ENCODE data around the gene ATP6V0A1. TPM values are rescaled to one million over a fixed set of nuclear protein-coding genes. Genes with fewer than 3 reads are reported as not detected.
A peak's percentile ranks its signal among the peaks of the same experiment; 100 is the strongest.
"Not testable (repeated sequence)": the region's sequence is repeated elsewhere in the genome, so short reads cannot be mapped to it uniquely, and the experiment has no call there.

The ATP6V0A1 gene
- total RNA-seq, 3 donors from 2014 or later: 88.5 to 105 (median 95.6) TPM

DNA sequence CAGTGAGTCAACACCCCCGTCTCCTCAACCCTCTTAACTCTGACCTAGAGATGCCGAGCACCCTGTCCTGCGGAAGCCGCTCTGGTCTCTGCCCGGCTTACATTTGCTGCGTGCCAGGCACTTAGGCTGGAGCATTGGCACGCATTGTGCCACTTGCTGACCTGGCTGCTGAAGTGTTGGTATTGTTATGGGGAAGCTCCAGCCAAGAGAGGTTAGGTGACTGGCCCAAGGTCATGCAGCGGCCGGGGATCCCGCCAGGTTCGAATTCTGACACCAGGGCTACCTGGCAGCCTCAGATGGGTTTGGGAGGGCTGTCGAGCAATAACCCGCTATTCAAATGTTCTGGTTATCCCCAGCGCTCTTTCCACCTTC lies 89.0 kb downstream of the ATP6V0A1 start:
- Histone ChIP-seq H3K9me3 (no peaks in the 10 kb centered on the region), H3K4me1 (ENCODE audit: low read depth) (peaks cover 10% of the 10 kb centered on the region), H3K4me3 (no peak overlapping the region), H3K36me3 (ENCODE audit: low read depth) (no peaks in the 10 kb centered on the region)
- no peak for DNase-seq
- no peak for ATAC-seq
- TF ChIP-seq, protein P1, sequence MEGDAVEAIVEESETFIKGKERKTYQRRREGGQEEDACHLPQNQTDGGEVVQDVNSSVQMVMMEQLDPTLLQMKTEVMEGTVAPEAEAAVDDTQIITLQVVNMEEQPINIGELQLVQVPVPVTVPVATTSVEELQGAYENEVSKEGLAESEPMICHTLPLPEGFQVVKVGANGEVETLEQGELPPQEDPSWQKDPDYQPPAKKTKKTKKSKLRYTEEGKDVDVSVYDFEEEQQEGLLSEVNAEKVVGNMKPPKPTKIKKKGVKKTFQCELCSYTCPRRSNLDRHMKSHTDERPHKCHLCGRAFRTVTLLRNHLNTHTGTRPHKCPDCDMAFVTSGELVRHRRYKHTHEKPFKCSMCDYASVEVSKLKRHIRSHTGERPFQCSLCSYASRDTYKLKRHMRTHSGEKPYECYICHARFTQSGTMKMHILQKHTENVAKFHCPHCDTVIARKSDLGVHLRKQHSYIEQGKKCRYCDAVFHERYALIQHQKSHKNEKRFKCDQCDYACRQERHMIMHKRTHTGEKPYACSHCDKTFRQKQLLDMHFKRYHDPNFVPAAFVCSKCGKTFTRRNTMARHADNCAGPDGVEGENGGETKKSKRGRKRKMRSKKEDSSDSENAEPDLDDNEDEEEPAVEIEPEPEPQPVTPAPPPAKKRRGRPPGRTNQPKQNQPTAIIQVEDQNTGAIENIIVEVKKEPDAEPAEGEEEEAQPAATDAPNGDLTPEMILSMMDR (IDR thresholded peaks at IDR 0.05): no peak
- intact Hi-C loops (cut with DNase I, micrococcal nuclease): no loop called here

DNA sequence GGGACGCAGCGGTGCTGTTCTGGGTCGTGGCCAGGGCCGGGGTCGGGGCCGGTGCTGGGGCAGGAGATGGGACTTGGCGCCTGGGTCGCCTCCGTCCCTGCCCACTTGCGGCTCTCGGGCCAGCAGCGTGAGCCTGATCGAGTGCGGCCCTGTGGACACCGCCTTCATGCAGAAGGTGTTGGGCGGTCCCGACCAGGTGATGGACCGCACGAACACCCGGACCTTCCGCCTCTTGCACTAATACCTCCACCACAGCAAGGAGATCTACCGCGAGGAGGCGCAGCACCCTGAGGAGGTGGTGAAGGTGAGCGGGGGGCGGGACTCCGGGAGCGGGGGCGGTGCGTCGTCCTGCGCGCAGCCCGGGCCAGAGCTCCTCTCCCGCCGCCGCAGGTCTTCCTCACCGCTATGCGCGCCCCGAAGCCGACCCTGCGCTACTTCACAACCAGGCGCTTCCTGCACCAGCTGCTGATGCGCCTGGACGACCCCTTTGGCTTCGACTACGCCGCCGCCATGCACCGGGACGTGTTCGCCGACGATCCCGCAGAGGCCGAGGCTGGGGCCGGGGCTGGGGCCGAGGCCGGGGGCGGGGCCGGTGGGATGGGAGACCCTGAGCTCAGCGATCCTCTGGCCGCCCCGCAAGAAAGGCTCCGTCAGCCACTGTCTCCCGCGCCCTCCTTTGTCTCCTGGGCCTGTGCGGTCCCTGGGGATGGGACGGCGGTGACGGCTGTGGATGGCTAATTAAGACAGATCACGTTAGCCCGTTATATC lies 89.6 kb downstream of the ATP6V0A1 start:
- peak; percentile 95 for ATAC-seq
- peaks cover 12% of the 10 kb centered on the region for H3K4me1 ChIP-seq (ENCODE audit: low read depth)
- H3K36me3 ChIP-seq (ENCODE audit: low read depth): no peaks in the 10 kb centered on the region
- TF ChIP-seq, protein P1 (IDR thresholded peaks at IDR 0.05): peak; percentile 32
- intact Hi-C loops (cut with DNase I, micrococcal nuclease): no loop called here
- H3K9me3 ChIP-seq: no peaks in the 10 kb centered on the region
- peak; percentile 91 to 96 (median 94) for DNase-seq
- no peak overlapping the region for H3K4me3 ChIP-seq

DNA sequence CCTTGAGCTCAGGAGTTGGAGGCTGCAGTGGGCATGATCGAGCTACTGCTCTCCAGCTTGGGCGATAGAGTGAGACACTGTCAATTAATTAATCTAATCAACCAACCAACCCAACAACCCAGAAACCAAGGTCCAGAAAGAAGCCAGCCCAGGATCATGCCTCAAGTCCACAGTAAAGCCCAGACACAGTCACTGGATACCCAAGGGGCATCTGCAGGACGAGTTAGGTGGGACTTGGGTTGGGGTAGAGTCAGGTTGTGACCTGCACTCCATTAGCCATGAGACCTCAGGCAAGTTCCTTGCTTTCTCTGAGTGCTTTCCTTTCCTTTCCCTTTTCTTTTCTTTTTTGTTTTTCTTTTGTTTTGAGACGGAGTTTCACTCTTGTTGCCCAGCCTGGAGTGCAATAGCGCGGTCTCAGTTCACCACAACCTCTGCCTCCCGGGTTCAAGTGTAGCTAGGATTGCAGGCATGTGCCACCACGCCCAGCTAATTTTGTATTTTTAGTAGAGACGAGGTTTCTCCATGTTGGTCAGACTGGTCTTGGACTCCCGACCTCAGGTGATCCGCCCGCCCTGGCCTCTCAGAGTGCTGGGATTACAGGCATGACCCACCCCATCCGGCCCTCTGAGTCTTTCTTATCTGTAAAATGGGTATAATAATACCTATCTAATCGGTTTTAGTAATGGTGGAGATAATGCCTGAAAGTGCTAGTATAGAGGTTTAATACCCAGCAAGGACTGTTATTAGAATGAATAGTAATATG lies 90.5 kb downstream of the ATP6V0A1 start:
- intact Hi-C loops (cut with DNase I, micrococcal nuclease): no loop called here
- TF ChIP-seq, protein P1 (IDR thresholded peaks at IDR 0.05): no peak
- ATAC-seq (no peak), DNase-seq (peak in 1 of 3 donors; percentile 44)
- Histone ChIP-seq H3K4me3 (no peak overlapping the region), H3K9me3 (no peaks in the 10 kb centered on the region), H3K36me3 (ENCODE audit: low read depth) (no peaks in the 10 kb centered on the region), H3K4me1 (ENCODE audit: low read depth) (peaks cover 18% of the 10 kb centered on the region)

DNA sequence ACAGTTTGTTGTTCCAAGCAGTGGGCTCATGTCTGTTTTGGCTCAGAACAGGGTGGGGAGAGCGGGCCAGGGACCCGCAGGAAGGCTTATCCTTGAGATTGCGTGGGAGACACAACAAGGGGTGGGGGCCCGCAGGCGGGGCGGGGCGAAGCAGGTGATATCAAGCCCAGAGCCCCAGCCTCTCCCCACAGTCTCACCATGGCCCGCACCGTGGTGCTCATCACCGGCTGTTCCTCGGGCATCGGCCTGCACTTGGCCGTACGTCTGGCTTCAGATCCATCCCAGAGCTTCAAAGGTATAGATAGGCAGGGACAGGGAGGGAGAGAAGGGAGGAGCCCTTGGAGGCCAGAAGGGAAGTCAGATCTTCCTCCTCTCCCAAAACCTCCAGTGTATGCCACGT lies 94.1 kb downstream of the ATP6V0A1 start, which contains the start of gene HSD17B1:
Gene HSD17B1 (plus strand): TSS at position 188 of the 400 bp plus-strand sequence. CDS start 11 bp downstream, at position 199.
- peaks cover 26% of the 10 kb centered on the region for H3K4me1 ChIP-seq (ENCODE audit: low read depth)
- DNase-seq: peak in 2 of 3 donors; percentile 28 to 46
- intact Hi-C loops (cut with DNase I, micrococcal nuclease); H3K36me3 ChIP-seq (ENCODE audit: low read depth); H3K4me3 ChIP-seq; H3K9me3 ChIP-seq; ATAC-seq: not testable (repeated sequence)

DNA sequence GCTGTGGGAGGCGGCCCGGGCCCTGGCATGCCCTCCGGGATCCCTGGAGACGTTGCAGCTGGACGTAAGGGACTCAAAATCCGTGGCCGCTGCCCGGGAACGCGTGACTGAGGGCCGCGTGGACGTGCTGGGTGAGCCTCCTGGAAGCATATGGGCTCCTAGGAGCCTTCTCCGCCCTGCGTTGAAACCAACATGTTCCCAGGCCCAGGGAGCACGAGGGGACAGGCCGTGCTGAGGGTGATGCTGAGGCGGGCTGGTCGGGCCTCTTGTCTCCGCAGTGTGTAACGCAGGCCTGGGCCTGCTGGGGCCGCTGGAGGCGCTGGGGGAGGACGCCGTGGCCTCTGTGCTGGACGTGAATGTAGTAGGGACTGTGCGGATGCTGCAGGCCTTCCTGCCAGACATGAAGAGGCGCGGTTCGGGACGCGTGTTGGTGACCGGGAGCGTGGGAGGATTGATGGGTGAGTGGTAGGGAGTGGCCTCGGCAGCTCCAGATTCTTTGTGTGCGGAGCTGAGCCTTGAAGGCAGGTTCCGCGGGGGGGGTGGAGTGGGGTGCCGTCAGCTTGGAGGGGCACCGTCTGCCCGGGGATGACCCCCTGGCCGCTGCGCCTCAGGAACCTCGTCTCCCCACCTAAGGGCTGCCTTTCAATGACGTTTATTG lies 94.6 kb downstream of the ATP6V0A1 start:
- intact Hi-C loops (cut with DNase I, micrococcal nuclease): no loop called here
- H3K4me1 ChIP-seq (ENCODE audit: low read depth): peaks cover 25% of the 10 kb centered on the region
- DNase-seq: peak in 2 of 3 donors; percentile 39 to 65
- TF ChIP-seq, protein P1 (IDR thresholded peaks at IDR 0.05): no peak
- H3K4me3 ChIP-seq: no peak overlapping the region
- no peaks in the 10 kb centered on the region for H3K9me3 ChIP-seq
- ATAC-seq: no peak
- no peaks in the 10 kb centered on the region for H3K36me3 ChIP-seq (ENCODE audit: low read depth)

All from mucosa of descending colon (tissue), 3 donors.